HAP-1 (cell line): ENCODE results near the gene RAB19.

Experiments used
- DNase-seq, 2 experiments: peaks; one replicate each; pipeline ENCODE4 v3.0.0-alpha.2; 2016 to 2020; ENCODE audit warnings: low spot score in 2 of 2
- H3K27me3 ChIP-seq: fragments of 250-450 bp; sonication (Bioruptor Pico); 2 replicates; pipeline ENCODE4 v1.5.1; 2020; ENCODE audit warnings: low read depth, mild to moderate bottlenecking, moderate library complexity
- H3K36me3 ChIP-seq: fragments of 250-450 bp; sonication (Bioruptor Pico); replicated peaks from 2 replicates; pipeline ENCODE4 v1.5.1; 2020; ENCODE audit warnings: mild to moderate bottlenecking
- H3K4me1 ChIP-seq: fragments of 250-450 bp; sonication (Bioruptor Pico); 2 replicates; pipeline ENCODE4 v1.5.1; 2020; ENCODE audit warnings: mild to moderate bottlenecking
- H3K4me3 ChIP-seq: fragments of 250-450 bp; sonication (Bioruptor Pico); 2 replicates; pipeline ENCODE4 v1.5.1; 2020; ENCODE audit warnings: mild to moderate bottlenecking, moderate library complexity
- H3K9me3 ChIP-seq: fragments of 250-450 bp; sonication (Bioruptor Pico); 2 replicates; pipeline ENCODE4 v1.5.1; 2020; ENCODE audit warnings: mild to moderate bottlenecking, moderate library complexity
- in situ Hi-C: fragments of 300-500 bp; cut with MboI; formaldehyde crosslinking; loops from 3 replicates; pipeline ENCODE4 v1.14.3; 2020; ENCODE audit warnings: low sequenced_read_pairs, inconsistent platforms, mixed read lengths

Gene RAB19, protein sequence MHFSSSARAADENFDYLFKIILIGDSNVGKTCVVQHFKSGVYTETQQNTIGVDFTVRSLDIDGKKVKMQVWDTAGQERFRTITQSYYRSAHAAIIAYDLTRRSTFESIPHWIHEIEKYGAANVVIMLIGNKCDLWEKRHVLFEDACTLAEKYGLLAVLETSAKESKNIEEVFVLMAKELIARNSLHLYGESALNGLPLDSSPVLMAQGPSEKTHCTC

DNA sequence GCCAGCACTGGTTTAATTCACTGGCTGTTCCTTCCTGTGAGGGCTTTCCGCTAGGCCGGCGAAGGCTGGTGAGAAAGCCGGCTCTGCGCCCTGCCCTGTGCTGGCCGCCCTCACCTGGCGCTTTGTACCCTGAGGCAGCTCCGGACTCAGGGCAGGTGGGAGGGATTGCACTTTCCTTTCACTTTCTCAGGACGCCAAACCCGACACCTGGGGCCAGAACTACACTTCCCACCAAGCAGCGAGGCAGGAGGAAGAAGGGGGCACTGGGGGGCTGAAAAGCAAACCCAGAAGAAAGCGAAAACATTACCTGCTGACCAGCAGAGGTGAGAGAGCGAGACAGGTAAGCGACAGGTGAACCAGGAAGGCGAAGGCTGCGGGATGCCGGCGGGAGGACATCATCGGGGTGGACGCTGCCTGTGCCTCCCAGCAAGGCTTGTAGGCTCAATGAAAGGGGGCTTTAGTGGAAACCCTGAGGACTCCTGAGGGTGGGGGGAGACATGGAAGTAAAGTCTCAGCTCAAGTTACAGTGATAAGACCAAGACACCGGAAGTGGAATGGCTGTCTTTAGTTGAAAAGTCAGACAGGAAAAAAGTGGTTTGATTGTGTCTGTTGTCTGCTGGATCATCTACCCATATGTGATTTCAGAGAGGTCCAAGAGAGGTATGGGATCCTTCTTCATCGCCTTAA lies at the start of gene RAB19:
Gene RAB19, plus strand, starts transcription at position 181 of the 687 bp plus-strand sequence. CDS start 3,589 bp downstream, outside the sequence.
- no peak within 1 kb of the TSS for H3K4me3 ChIP-seq
- DNase-seq, result no peak

DNA sequence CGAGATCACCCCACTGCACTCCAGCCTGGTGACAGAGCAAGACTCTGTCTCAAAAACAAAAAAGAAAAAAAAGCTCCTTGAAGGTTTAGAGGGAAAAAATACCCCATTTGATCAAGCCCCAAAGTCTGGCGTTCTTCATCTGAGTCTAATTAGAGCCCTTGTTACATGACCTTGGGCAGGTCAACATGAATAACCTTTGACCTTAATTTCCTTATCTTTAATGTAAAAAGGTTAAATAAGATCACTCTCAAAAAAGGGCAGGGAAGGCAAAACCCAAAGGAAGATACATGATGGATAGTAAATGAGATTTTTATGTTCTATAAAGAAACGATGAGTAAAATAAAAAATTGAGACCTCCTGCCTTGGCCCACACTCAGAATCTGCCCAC lies 45.8 kb upstream of the RAB19 start:
- Histone ChIP-seq H3K4me1 (no peaks in the 10 kb centered on the region), H3K27me3 (no peaks in the 10 kb centered on the region), H3K36me3 (peaks cover 24% of the 10 kb centered on the region), H3K4me3 (no peak overlapping the region), H3K9me3 (no peaks in the 10 kb centered on the region)
- in situ Hi-C loops, result no loop called here
- no peak for DNase-seq

More for the DNA sequence above, at the start of gene RAB19:
- in situ Hi-C loops, result no loop called here
- no peaks in the 10 kb centered on the region for H3K9me3 ChIP-seq
- H3K27me3 ChIP-seq, result no peaks in the 10 kb centered on the region
- H3K4me1 ChIP-seq, result no peaks in the 10 kb centered on the region
- no peaks in the 10 kb centered on the region for H3K36me3 ChIP-seq

DNA sequence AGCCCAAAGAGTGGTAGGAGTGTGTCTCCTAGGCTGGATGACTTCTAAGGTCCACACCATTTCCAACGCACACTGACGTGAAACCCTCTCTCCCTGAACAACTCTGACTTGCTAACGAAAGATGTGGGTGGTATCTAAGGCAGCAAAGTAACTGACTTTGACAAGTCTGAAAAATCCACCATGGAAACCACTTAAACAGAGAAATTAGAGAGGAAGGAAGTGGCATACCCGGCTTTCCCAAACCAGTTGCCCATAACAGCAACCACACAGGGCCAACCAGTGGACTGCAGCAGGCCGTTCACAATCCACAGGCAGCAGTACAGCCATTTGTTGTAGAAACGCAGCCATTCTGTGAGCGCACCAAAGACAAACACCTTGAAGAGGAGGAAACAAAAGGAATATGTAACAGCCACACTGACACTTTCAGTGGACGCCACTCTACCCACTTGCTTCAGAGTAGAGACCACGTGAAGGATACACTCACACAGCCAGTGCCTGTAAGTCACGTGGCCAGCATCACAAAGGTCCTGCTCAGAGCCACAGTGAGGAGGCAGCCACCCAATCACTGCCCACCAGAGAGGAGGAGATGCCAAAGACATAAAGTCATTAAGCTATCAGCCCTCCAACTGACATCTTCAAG lies 45.3 kb upstream of the RAB19 start:
- no peaks in the 10 kb centered on the region for H3K27me3 ChIP-seq
- peaks cover 24% of the 10 kb centered on the region for H3K36me3 ChIP-seq
- no peak for DNase-seq
- no peak overlapping the region for H3K4me3 ChIP-seq
- no peaks in the 10 kb centered on the region for H3K4me1 ChIP-seq
- in situ Hi-C loops, result no loop called here
- H3K9me3 ChIP-seq, result no peaks in the 10 kb centered on the region

DNA sequence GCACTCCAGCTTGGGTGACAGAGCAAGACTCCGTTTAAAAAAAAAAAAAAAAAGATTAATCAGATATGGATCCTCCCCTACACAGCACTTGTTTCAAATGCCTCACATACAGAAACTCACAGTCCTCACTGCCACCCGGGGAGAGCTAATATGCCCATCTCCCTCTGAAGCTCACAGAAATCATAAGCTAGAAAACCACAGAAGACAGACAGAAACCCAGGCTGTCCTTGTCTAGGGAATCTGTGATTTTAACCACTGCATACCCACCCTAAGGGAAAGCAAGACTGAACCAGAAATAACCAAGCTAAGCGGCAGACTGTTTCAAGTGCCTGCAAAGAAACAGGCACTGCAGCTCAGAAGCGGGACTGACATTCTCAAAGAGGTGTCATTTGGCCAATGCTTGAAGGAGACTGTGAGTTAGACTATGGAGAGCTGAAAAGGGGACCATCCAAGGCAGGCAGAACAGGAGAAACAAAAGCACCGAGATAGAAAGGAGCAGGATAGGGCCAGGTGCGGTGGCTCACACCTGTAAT lies 43.1 kb upstream of the RAB19 start:
- H3K4me1 ChIP-seq, result peaks cover 2% of the 10 kb centered on the region; the same call in 1 of the 2 replicates
- DNase-seq, result no peak

DNA sequence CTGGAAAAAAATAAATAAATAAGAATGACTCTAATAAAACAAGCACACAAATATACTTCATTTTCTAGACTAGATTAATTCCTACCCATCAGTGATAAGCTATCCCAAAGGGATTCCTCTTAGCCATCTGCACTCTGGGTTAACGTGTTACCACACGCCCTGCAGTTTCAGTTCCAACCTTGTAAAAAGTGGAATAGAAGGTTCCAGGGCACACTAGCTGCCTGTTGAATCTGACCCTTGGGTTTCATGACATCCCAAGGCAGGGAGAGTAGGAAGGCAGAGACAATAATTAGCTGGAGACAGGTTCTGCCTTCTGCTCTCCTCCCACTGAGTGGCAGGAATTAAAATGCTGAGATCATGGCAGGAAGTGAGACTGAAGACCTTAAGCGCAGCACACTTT lies 39.0 kb upstream of the RAB19 start:
- no peak for DNase-seq
- Histone ChIP-seq H3K9me3 (no peaks in the 10 kb centered on the region), H3K4me1 (peaks cover 2% of the 10 kb centered on the region; the same call in 1 of the 2 replicates), H3K27me3 (no peaks in the 10 kb centered on the region), H3K36me3 (peaks cover 4% of the 10 kb centered on the region), H3K4me3 (no peak overlapping the region)
- in situ Hi-C loops, result no loop called here

More for the DNA sequence above, 43.1 kb upstream of the RAB19 start:
- Histone ChIP-seq H3K27me3 (no peaks in the 10 kb centered on the region), H3K36me3 (peaks cover 14% of the 10 kb centered on the region), H3K9me3 (no peaks in the 10 kb centered on the region), H3K4me3 (no peak overlapping the region)
- in situ Hi-C loops, result no loop called here

DNA sequence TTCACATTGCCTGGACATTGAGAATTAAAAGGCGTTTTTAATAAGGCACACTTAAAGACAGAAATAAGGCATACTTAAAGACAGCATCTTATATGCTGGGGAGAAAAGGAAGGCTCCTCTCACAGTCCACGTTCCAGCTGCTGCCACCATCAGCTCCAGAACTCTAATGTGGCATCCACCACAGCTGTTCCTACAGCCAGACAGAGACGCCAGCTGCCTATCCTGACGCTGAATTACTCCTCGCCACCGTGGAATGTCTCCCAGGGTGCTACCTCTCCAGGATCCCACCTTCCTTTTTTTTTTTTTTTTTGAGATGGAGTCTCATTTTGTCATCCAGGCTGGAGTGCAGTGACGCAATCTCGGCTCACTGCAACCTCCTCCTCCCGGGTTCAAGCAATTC lies 36.3 kb upstream of the RAB19 start:
- Histone ChIP-seq H3K9me3 (no peaks in the 10 kb centered on the region), H3K27me3 (no peaks in the 10 kb centered on the region), H3K36me3 (peaks cover 4% of the 10 kb centered on the region), H3K4me3 (no peak overlapping the region), H3K4me1 (peaks cover 2% of the 10 kb centered on the region; the same call in 1 of the 2 replicates)
- DNase-seq, result no peak
- in situ Hi-C loops, result no loop called here

DNA sequence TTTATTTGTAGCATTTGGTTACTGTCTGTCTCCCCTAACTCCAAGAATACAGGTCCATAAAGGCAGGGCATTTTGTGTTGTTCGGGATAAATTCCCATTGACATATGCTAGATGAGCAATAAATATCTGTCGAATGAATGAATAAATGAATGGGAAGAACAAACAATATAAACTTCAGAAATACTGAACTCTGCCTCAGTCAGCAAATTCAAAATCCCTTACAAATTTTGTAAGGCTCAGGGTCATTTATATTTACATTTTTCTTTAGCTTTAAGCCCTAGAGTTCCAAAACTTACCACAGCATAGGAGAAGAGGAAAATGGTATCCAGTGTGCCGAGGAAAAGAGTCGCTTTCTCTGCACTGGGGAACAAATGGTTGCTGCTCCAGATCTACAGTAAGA lies 34.6 kb upstream of the RAB19 start:
- no peaks in the 10 kb centered on the region for H3K4me1 ChIP-seq
- DNase-seq, result no peak
- no peak overlapping the region for H3K4me3 ChIP-seq
- in situ Hi-C loops, result no loop called here
- no peaks in the 10 kb centered on the region for H3K9me3 ChIP-seq
- H3K36me3 ChIP-seq, result peaks cover 4% of the 10 kb centered on the region
- H3K27me3 ChIP-seq, result no peaks in the 10 kb centered on the region

DNA sequence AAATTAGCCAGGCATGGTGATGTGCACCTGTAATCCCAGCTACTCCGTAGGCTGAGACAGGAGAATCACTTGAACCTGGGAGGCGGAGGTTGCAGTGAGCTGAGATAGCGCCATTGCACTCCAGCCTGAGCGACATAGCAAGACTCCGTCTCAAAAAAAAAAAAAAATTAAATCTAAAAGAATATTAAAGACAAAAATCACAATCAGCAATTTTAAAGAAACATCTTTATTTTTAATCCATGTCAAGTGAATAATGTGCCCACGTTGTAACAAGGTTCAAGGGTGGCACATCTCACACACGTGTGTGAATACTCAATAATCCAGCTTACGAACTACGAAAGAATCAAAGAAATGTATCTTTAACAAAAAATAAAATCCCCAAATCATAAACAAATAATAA lies 28.5 kb upstream of the RAB19 start:
- Histone ChIP-seq H3K4me3 (no peak overlapping the region), H3K36me3 (peaks cover 9% of the 10 kb centered on the region), H3K27me3 (no peaks in the 10 kb centered on the region), H3K4me1 (no peaks in the 10 kb centered on the region), H3K9me3 (no peaks in the 10 kb centered on the region)
- DNase-seq, result no peak
- in situ Hi-C loops, result no loop called here

DNA sequence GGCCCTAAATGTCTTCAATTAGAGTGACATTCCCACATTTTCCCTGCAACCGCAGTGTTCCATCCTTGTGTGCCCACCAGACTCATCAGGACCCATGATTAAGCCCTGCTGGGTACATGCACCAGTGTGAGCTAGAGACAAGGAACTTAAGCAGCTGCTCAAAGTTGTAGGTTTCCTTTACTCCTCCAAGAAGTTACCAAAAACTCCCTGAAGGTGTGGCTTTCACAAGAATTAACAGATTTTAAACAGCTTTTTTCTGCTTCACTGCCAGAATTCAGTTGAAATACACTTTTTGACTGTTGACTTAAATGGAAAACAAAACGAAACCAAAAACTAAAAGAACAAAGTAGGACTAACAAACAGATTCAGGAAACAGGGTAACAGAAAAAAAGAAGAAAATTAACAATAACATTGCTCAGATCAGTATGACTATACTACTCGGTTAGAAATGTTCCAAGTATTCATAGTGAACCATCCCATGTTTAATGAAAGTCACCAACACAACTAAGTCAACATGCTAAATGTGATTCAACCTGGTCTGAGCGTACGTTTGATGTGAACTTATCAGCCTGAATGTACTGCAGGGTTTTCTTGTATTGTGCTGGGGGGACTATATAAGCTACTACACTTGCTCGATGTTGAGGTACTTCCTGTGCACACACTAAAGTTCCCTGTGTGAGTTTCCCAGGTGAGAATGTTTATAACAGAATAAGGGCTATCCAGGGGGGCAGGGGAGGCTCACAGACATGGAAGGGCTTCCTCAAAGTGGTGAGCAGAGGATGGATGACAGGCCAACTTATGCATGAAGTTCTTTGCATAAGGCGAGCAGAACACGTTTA lies 27.7 kb upstream of the RAB19 start:
- Histone ChIP-seq H3K4me3 (no peak overlapping the region), H3K36me3 (peaks cover 11% of the 10 kb centered on the region), H3K9me3 (no peaks in the 10 kb centered on the region), H3K27me3 (no peaks in the 10 kb centered on the region), H3K4me1 (no peaks in the 10 kb centered on the region)
- DNase-seq, result no peak
- in situ Hi-C loops, result no loop called here

DNA sequence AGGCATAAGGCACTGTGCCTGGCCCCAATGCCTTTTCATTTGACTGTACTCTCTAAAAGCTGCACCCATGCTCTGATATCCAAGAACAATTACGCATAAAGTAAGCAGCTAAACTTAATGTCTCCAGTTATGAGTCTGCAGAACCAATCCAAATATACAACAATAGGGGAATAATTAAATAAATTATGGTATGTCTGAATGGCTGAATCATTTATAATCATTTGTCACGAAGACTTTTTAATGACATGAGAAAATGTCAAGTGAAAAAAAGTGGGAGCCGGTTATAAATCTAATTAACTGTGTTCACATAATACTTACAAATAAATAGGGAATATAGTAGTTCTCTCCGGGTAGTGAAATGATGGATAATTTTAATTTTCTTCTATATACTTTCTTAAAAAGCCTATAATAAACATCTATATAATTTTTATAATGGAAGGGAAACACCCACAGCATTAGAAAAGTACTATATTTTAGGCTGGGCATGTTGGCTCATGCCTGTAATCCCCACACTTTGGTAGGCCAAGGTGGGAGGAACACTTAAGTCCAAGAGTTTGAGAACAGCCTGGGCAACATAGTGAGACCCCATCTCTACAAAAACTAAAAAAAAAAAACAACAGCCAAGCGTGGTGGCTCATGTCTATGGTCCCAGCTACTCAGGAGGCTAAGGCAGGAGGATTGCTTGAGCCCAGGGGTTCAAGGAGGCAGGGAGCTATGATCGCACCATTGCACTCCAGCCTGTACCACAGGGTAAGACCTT lies 19.7 kb upstream of the RAB19 start:
- H3K9me3 ChIP-seq, result no peaks in the 10 kb centered on the region
- H3K4me3 ChIP-seq, result no peak overlapping the region
- in situ Hi-C loops, result no loop called here
- H3K4me1 ChIP-seq, result no peaks in the 10 kb centered on the region
- DNase-seq, result no peak
- H3K36me3 ChIP-seq, result peaks cover 11% of the 10 kb centered on the region
- no peaks in the 10 kb centered on the region for H3K27me3 ChIP-seq

DNA sequence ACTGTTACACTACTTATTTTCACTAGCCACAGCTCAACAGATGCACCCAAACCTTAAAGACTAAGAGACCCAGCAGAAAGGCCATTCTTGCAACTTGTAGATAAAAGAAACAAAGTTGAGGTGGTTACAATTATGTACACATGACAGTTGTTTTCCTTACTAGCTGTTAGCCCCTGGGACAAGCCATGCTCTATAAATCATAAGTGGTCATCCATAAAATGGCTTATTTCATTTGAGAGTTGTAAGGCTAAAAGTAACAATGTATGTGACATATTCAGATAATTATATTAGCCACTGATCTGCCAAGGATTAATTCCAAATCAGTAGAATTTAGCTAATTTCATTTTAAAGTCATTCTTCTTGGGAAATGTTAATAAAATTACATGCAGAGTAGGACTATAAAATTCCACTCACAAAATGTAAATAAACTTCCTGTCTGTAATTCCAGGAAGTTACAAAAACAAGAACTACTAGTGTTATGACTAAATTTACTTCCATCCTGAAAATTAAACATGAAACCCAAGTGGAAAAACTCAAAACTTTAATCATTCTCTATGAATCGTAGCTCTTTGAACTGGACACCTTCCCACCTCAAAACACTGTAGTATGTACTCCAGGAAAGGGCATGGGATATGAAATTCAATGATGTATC lies 18.8 kb upstream of the RAB19 start:
- H3K4me3 ChIP-seq, result no peak overlapping the region
- peaks cover 9% of the 10 kb centered on the region for H3K36me3 ChIP-seq
- H3K4me1 ChIP-seq, result no peaks in the 10 kb centered on the region
- in situ Hi-C loops, result no loop called here
- no peak for DNase-seq
- H3K9me3 ChIP-seq, result no peaks in the 10 kb centered on the region
- no peaks in the 10 kb centered on the region for H3K27me3 ChIP-seq

DNA sequence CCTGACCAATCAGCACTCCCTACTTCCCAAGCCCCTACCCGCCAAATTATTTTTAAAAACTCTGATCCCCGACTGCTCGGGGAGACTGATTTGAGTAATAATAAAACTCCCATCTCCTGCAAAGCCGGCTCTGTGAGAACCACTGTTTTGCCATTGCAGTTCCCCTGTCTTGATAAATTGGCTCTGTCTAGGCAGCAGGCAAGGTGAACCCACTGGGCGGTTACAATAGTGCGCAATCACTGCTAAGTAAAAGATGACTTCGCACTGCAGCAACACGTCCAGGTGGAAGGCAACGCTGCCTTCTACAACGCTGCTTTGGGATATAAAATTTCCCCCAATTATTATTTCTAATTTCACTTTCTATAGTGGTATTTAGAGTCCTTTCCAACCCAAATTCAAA lies 14.4 kb upstream of the RAB19 start:
- Histone ChIP-seq H3K27me3 (no peaks in the 10 kb centered on the region), H3K9me3 (no peaks in the 10 kb centered on the region), H3K4me3 (no peak overlapping the region), H3K36me3 (no peaks in the 10 kb centered on the region), H3K4me1 (no peaks in the 10 kb centered on the region)
- no peak for DNase-seq
- in situ Hi-C loops, result no loop called here
